Measurements from ENCODE around the gene TERC.

The TERC gene

DNA sequence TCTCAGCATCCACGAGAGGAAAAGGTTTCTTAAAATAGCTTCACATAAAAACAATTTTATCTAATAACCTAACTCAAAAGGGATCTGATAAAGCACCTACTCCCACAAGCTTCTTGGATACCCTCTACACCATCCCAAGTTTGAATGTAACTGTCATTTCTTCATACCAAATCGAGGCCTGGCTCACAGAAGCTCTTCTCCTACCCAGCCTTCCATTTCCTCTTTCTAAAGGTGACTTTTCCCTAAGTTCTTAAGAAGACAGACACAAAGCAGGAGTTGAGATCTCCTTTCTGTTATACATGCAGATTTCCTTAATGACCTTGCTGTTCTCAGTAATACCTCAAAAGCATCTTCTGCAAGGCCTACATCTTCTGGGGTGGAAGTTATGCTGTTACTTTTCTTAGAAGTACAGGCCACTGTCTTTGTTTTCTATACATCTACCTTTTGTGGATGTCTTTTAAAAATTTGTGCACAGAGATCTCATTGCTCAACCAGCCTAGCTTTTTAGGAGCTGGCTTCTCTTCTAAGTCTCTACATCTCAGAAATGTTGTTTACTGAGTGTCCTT lies 44.5 kb upstream of the TERC start:
- ChIA-PET CTCF (no interaction called here), POLR2A (interaction anchor here (1.0 kb wide), 1 partner anchor 11 kb away, joined by 3 read pairs; no protein-coding TSS in a partner anchor)
- TF ChIP-seq ARNT (IDR thresholded peaks at IDR 0.05) = no peak
- no peak for TF ChIP-seq SP1 (IDR thresholded peaks at IDR 0.05)
- no peak for TF ChIP-seq SUZ12 (IDR thresholded peaks at IDR 0.05)
- TF ChIP-seq ZNF384 (IDR thresholded peaks at IDR 0.05) = no peak
- no peak for TF ChIP-seq LEF1 (IDR thresholded peaks at IDR 0.05; ENCODE audit: borderline replicate concordance)
- TF ChIP-seq BHLHE40 (IDR thresholded peaks at IDR 0.05; ENCODE audit: borderline replicate concordance) = no peak
- no peak for TF ChIP-seq FOXM1 (IDR thresholded peaks at IDR 0.05; ENCODE audit: borderline replicate concordance)
- TF ChIP-seq FOXK2 (IDR thresholded peaks at IDR 0.05) = no peak
- DNase-seq (ENCODE audit: extremely low spot score) = no peak

DNA sequence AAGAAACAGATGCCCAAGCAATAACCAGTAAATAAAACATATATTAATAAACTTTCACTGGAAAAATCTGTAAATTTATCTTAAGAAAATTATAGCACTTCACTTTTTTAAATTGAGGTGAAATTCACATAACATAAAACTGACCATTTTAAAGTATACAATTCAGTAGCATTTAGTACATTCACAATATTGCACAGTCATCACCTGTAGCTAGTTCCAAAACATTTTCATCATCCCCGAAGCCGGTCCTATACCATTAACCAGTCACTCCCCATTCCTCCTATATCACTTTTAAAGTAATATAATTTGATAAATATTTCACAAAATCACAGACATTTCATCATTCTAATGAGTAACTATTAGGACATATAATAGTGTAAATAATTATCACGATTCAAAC lies 39.8 kb upstream of the TERC start:
- DNase-seq (ENCODE audit: extremely low spot score) = no peak
- ChIA-PET POLR2A (no interaction called here), CTCF (no interaction called here)
- TF ChIP-seq FOXM1 (IDR thresholded peaks at IDR 0.05; ENCODE audit: borderline replicate concordance) = no peak
- TF ChIP-seq SP1 (IDR thresholded peaks at IDR 0.05) = no peak
- TF ChIP-seq NFRKB (IDR thresholded peaks at IDR 0.05) = no peak
- TF ChIP-seq, protein P1, sequence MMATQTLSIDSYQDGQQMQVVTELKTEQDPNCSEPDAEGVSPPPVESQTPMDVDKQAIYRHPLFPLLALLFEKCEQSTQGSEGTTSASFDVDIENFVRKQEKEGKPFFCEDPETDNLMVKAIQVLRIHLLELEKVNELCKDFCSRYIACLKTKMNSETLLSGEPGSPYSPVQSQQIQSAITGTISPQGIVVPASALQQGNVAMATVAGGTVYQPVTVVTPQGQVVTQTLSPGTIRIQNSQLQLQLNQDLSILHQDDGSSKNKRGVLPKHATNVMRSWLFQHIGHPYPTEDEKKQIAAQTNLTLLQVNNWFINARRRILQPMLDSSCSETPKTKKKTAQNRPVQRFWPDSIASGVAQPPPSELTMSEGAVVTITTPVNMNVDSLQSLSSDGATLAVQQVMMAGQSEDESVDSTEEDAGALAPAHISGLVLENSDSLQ (IDR thresholded peaks at IDR 0.05) = no peak

DNA sequence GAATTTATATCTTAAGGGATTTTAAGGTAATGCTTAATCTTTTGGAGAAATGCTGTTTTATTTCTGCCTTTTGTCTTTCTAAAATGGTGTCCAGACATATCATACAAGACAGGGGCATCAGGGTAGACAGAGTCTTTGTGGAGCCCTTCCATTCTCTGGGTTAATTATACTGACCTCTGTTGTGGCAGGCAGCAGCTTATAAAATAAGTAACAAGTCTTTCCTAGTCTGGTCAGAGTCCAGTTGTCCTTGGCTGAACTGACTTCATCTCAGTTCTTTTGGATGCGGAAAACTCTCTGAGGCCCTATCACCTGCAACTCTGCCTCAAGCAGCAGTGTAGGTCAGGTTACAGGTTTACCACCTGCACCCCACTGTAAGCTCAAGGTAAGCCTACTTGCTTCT lies 27.5 kb upstream of the TERC start:
- TF ChIP-seq NFRKB (IDR thresholded peaks at IDR 0.05) = no peak
- TF ChIP-seq ARNT (IDR thresholded peaks at IDR 0.05) = no peak
- TF ChIP-seq FOXM1 (IDR thresholded peaks at IDR 0.05; ENCODE audit: borderline replicate concordance) = no peak
- no peak for TF ChIP-seq LEF1 (IDR thresholded peaks at IDR 0.05; ENCODE audit: borderline replicate concordance)
- TF ChIP-seq TARDBP (IDR thresholded peaks at IDR 0.05) = no peak
- TF ChIP-seq, protein P1 (IDR thresholded peaks at IDR 0.05) = no peak
- no peak for TF ChIP-seq ELF4 (IDR thresholded peaks at IDR 0.05)
- TF ChIP-seq SP1 (IDR thresholded peaks at IDR 0.05) = no peak
- no peak for TF ChIP-seq HDGF (IDR thresholded peaks at IDR 0.05; ENCODE audit: borderline replicate concordance)
- TF ChIP-seq FOXA1 (IDR thresholded peaks at IDR 0.05) = no peak
- no peak for TF ChIP-seq CTBP1 (IDR thresholded peaks at IDR 0.05; ENCODE audit: borderline replicate concordance)
- TF ChIP-seq BHLHE40 (IDR thresholded peaks at IDR 0.05; ENCODE audit: borderline replicate concordance) = no peak
- no peak for TF ChIP-seq L3MBTL2 (conservative IDR thresholded peaks at IDR 0.05)
- TF ChIP-seq SUZ12 (IDR thresholded peaks at IDR 0.05) = no peak
- TF ChIP-seq ZNF384 (IDR thresholded peaks at IDR 0.05) = no peak
- ChIA-PET CTCF (no interaction called here), POLR2A (no interaction called here)

DNA sequence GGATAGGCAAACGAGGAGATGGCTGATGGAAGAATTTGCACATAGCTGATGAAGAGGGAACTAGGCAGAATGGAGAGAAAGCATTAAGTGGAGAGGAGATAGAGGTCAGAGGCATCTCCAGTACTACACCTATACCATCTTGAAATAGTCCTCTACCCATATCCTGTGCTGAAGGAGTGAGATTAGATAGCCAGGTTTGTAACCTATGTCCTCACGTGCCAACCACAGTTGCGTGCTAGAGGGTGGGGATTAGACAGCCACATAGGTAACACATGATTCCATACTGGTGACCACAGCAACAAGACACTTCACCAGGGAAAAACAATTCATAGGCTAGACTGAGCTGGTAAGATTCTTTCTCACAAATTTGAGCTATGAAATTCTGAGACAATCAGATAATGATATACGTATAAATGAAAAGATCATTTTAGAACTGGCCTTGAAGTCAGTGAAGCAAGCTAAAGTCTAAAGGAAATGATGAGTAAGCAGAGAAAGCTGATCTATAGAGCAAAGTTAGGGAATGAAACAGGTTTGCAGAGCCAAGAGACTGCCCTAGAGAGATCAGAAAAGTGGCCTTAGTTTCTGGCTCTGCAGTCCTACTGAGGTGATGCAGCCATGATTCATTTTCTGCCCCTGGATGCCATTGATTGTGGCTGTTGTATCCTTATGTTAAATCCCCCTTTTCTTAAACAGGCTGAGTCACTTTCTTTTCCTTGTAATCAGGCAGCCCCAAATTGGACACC lies 26.0 kb upstream of the TERC start:
- DNase-seq (ENCODE audit: extremely low spot score) = no peak
- TF ChIP-seq HDGF (IDR thresholded peaks at IDR 0.05; ENCODE audit: borderline replicate concordance) (no peak), FOXA1 (IDR thresholded peaks at IDR 0.05) (no peak), TARDBP (IDR thresholded peaks at IDR 0.05) (no peak), L3MBTL2 (conservative IDR thresholded peaks at IDR 0.05) (no peak), BHLHE40 (IDR thresholded peaks at IDR 0.05; ENCODE audit: borderline replicate concordance) (no peak), ZNF384 (IDR thresholded peaks at IDR 0.05) (no peak), SUZ12 (IDR thresholded peaks at IDR 0.05) (no peak), FOXK2 (IDR thresholded peaks at IDR 0.05) (no peak), LEF1 (IDR thresholded peaks at IDR 0.05; ENCODE audit: borderline replicate concordance) (no peak), NFRKB (IDR thresholded peaks at IDR 0.05) (no peak), ARNT (IDR thresholded peaks at IDR 0.05) (no peak), FOXM1 (IDR thresholded peaks at IDR 0.05; ENCODE audit: borderline replicate concordance) (no peak), CTBP1 (IDR thresholded peaks at IDR 0.05; ENCODE audit: borderline replicate concordance) (no peak), ELF4 (IDR thresholded peaks at IDR 0.05) (no peak), SP1 (IDR thresholded peaks at IDR 0.05) (no peak)
- TF ChIP-seq, protein P1 (IDR thresholded peaks at IDR 0.05) = no peak
- ChIA-PET CTCF (no interaction called here), POLR2A (interaction anchor here (0.9 kb wide), 1 partner anchor 20 kb away, joined by 3 read pairs; no protein-coding TSS in a partner anchor)

More for the DNA sequence above, 27.5 kb upstream of the TERC start:
- no peak for DNase-seq (ENCODE audit: extremely low spot score)

DNA sequence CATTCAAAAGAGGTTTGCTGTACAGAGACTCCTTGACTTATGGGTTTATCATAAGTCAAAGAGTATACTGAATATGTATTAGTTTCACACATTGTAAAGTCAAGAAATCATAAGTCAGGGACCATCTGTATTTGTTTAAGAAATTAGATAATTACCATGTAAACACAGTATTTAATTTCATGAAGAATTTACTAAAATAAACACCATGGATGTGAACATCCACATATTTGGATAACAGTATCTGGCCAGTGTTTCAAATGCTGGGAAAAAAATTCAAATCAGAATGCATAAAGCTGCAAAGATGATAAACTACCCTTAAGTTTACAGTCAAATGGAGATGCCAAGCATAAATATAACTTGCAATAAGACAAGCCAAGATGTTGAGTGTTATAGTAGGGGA lies 25.4 kb upstream of the TERC start:
- DNase-seq (ENCODE audit: extremely low spot score) = no peak
- TF ChIP-seq SP1 (IDR thresholded peaks at IDR 0.05) (no peak), ELF4 (IDR thresholded peaks at IDR 0.05) (no peak), LEF1 (IDR thresholded peaks at IDR 0.05; ENCODE audit: borderline replicate concordance) (no peak), FOXM1 (IDR thresholded peaks at IDR 0.05; ENCODE audit: borderline replicate concordance) (no peak), HDGF (IDR thresholded peaks at IDR 0.05; ENCODE audit: borderline replicate concordance) (no peak), FOXA1 (IDR thresholded peaks at IDR 0.05) (no peak), NFRKB (IDR thresholded peaks at IDR 0.05) (no peak)
- ChIA-PET POLR2A (interaction anchor here (0.9 kb wide), 1 partner anchor 21 kb away, joined by 3 read pairs; no protein-coding TSS in a partner anchor), CTCF (no interaction called here)

DNA sequence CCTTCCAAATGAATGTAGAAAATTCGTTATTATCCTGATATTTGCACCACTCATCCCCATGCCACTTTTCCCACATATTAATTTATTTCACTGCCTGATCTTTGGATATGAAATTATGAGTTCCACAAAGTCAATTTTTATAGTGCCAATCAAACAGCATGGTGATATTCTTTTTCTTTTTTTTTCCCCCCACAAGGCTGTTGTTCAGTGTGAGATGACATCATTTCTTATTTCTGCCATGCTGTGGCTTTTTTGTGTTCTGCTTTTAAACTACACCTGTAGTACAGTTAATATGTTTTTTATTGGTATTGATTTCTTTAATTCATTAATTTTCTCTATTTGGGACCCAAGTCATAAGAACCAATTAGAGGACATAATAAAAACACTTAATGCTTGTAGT lies 22.9 kb upstream of the TERC start:
- ChIA-PET CTCF (no interaction called here), POLR2A (no interaction called here)
- no peak for DNase-seq (ENCODE audit: extremely low spot score)
- no peak for TF ChIP-seq L3MBTL2 (conservative IDR thresholded peaks at IDR 0.05)

Measured in HEK293T (cell line).